Left lung (tissue), 10 donors: ENCODE data around the gene RPE65. TPM values are rescaled to one million over a fixed set of nuclear protein-coding genes. Genes with fewer than 3 reads are reported as not detected.
"Not testable (repeated sequence)": the region's sequence is repeated elsewhere in the genome, so short reads cannot be mapped to it uniquely, and the experiment has no call there.

Source experiments
- ATAC-seq: fragments of 200-7000 bp; cut with Tn5 transposase; one replicate; pipeline ENCODE4 v1.9.1; 2020; ENCODE audit warnings: moderate library complexity
- DNase-seq, 4 donors: peaks; one replicate each; pipeline ENCODE4 v3.0.0-alpha.2; 2013 to 2020
- H3K27ac ChIP-seq, 2 donors: fragments of 200-600 bp; sonication (generic) in 1 of 2; one replicate each; pipeline versions ENCODE4 v1.5.0 to v1.8.0; 2020 to 2021
- H3K27me3 ChIP-seq, 2 donors: fragments of 200-600 bp; sonication (generic) in 1 of 2; one replicate each; pipeline versions ENCODE4 v1.5.0 to v1.8.0; 2020 to 2021
- H3K36me3 ChIP-seq, 2 donors: fragments of 200-600 bp; sonication (generic) in 1 of 2; one replicate each; pipeline versions ENCODE4 v1.5.0 to v1.8.0; 2020 to 2021
- H3K4me1 ChIP-seq, 2 donors: fragments of 200-600 bp; one replicate each; pipeline ENCODE4 v1.8.0; 2021
- H3K4me3 ChIP-seq, 2 donors: fragments of 200-600 bp; sonication (generic) in 1 of 2; one replicate each; pipeline versions ENCODE4 v1.5.0 to v1.8.0; 2020 to 2021; ENCODE audit warnings: mild to moderate bottlenecking in 1 of 2
- H3K9me3 ChIP-seq, 2 donors: fragments of 200-600 bp; sonication (generic) in 1 of 2; one replicate each; pipeline versions ENCODE4 v1.5.0 to v1.8.0; 2020 to 2021
- intact Hi-C, 2 donors: fragments of 100-400 bp; cut with DNase I; formaldehyde crosslinking; loops; one replicate each; pipeline versions ENCODE4 v1.11.2 to v1.14.2; 2022
- polyA plus RNA-seq, 6 donors: library from polyadenylated mRNA; unstranded; fragments of 120-200 nt; gene quantifications; one replicate each; pipeline ENCODE4 v1.2.1, GENCODE V29; 2013; ENCODE audit not compliant: insufficient read length in 6 of 6
- total RNA-seq, 2 donors: library from RNA; stranded (reverse); fragmentation: NEBNext Ultra II Directional; extraction: Animal tissue kit (Norgen Biotek cat#: 25700); gene quantifications; one replicate each; pipeline ENCODE4 v1.2.1, GENCODE V29; 2021
- TF ChIP-seq, protein P1 (sequence below), 2 donors: fragments of 200-600 bp; sonication (generic) in 1 of 2; IDR thresholded peaks; one replicate each; pipeline versions ENCODE4 v1.5.0 to v1.8.0; 2021; ENCODE audit warnings: antibody characterized with exemption in 2 of 2
- donor health status: DM: no; HTN: yes; CAD: no.
- donor health status: DM: no; HTN: no; CAD: no.

RPE65 gene
- total and polyA plus RNA-seq, 8 donors: 0.13 to 0.38 (median 0.25) TPM; not detected in 2

DNA sequence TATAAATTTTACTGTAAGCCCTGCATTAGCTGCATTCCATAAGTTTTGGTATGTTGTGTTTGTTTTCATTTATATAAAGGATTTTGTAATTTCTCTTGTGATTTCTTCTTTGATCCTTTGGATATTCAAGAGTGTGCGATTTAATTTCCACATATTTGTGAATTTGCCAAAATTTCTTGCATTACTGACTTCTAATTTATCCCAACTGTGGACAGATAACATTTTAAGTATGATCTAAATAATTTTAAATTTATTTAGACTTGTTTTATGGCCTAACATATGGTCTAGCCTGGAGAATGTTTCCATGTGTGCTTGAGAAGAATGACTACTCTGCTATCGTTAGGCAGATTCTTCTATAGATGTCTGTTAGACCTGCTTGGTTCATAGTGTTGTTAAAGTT lies 23.2 kb downstream of the RPE65 start:
- Histone ChIP-seq H3K4me1 (no peaks in the 10 kb centered on the region), H3K27me3 (no peaks in the 10 kb centered on the region), H3K27ac (no peak overlapping the region), H3K36me3 (no peaks in the 10 kb centered on the region), H3K4me3 (no peak overlapping the region), H3K9me3 (no peaks in the 10 kb centered on the region)
- DNase-seq (no peak), ATAC-seq (no peak)
- intact Hi-C loops: no loop called here
- TF ChIP-seq, protein P1, sequence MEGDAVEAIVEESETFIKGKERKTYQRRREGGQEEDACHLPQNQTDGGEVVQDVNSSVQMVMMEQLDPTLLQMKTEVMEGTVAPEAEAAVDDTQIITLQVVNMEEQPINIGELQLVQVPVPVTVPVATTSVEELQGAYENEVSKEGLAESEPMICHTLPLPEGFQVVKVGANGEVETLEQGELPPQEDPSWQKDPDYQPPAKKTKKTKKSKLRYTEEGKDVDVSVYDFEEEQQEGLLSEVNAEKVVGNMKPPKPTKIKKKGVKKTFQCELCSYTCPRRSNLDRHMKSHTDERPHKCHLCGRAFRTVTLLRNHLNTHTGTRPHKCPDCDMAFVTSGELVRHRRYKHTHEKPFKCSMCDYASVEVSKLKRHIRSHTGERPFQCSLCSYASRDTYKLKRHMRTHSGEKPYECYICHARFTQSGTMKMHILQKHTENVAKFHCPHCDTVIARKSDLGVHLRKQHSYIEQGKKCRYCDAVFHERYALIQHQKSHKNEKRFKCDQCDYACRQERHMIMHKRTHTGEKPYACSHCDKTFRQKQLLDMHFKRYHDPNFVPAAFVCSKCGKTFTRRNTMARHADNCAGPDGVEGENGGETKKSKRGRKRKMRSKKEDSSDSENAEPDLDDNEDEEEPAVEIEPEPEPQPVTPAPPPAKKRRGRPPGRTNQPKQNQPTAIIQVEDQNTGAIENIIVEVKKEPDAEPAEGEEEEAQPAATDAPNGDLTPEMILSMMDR (IDR thresholded peaks at IDR 0.05): no peak

DNA sequence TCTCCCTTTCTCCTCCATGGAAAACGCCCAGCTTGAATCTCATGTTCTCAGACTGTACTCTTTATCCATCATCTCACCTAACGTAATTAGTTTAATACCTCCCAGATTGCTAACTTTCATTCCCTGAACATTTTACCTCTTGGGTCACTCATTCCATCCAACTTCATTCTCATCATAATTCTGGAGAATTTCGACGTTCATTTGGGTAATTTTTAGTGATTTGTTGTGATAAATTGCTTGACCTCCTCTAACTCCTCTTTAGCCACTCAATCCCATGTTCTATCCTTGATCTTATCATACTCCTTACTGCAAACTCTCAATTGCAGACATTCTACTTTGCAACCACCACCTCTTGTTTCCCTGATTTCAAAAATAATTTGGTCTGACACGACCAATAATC lies 28.4 kb downstream of the RPE65 start:
- Histone ChIP-seq H3K36me3 (no peaks in the 10 kb centered on the region), H3K27ac (no peak overlapping the region), H3K4me1 (no peaks in the 10 kb centered on the region), H3K4me3 (no peak overlapping the region), H3K9me3 (no peaks in the 10 kb centered on the region), H3K27me3 (no peaks in the 10 kb centered on the region)
- TF ChIP-seq, protein P1 (IDR thresholded peaks at IDR 0.05): no peak
- intact Hi-C loops: no loop called here
- no peak for ATAC-seq
- no peak for DNase-seq

DNA sequence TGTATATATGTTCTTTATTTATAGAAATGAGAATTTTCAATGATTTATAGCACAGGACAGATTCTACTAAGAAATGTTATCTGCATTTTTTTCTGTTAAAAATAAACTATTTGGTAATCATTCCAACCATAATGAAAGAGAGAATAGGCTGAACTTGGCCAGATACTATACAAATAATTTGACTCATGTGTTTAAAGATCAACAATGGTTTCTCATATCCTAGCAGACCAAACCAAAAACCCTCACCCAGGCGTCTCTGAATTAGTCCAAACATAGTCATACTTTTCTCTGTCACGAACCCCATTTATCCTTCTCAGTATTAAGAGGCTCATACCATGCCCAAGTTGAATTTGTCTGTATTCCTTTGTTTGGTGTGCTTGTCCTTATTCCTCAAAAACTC lies 40.3 kb downstream of the RPE65 start:
- no peaks in the 10 kb centered on the region for H3K27me3 ChIP-seq
- H3K36me3 ChIP-seq: no peaks in the 10 kb centered on the region
- ATAC-seq (no peak), DNase-seq (no peak)
- TF ChIP-seq, protein P1 (IDR thresholded peaks at IDR 0.05): no peak
- H3K27ac ChIP-seq: no peak overlapping the region
- no peaks in the 10 kb centered on the region for H3K9me3 ChIP-seq
- H3K4me1 ChIP-seq: no peaks in the 10 kb centered on the region
- H3K4me3 ChIP-seq: no peak overlapping the region
- intact Hi-C loops: no loop called here

DNA sequence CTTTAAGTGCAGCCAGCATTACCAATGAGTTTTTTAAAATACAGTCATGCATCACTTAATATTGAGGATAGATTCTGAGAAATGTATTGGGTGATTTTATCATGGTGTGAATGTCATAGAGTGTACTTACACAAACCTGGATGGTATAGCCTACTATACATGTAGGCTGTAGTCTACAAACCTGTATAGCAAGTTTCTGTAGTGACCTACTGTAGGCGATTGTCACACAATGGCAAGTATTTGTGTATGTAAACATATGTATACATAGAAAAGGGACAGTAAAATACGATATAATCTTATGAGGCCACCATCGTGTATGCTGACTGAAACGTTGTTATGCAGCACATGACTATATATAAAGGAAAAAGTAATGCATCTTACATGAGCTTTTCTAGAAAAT lies 48.2 kb downstream of the RPE65 start:
- H3K36me3 ChIP-seq: no peaks in the 10 kb centered on the region
- no peak overlapping the region for H3K4me3 ChIP-seq
- TF ChIP-seq, protein P1 (IDR thresholded peaks at IDR 0.05): no peak
- H3K4me1 ChIP-seq: no peaks in the 10 kb centered on the region
- H3K9me3 ChIP-seq: no peaks in the 10 kb centered on the region
- DNase-seq (no peak), ATAC-seq (no peak)
- intact Hi-C loops: no loop called here
- H3K27me3 ChIP-seq: no peaks in the 10 kb centered on the region
- no peak overlapping the region for H3K27ac ChIP-seq

DNA sequence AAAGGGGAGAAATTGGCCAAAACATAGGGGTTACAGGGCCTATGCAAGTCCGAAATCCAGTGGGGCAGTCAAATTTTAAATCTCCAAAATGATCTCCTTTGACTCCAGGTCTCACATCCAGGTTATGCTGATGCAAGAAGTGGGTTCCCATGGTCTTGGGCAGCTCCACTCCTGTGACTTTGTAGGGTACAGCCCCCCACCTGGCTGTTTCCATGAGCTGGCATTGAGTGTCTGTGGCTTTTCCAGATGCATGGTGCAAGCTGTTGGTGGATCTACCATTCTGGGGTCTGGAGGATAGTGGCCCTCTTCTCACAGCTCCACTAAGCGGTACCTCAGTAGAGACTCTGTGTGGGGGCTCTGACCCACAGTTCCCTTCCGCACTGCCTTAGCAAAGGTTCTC lies 54.2 kb downstream of the RPE65 start:
- ATAC-seq, H3K27ac ChIP-seq, H3K4me1 ChIP-seq, H3K9me3 ChIP-seq, H3K36me3 ChIP-seq, DNase-seq, intact Hi-C loops, H3K4me3 ChIP-seq, H3K27me3 ChIP-seq: not testable (repeated sequence)

DNA sequence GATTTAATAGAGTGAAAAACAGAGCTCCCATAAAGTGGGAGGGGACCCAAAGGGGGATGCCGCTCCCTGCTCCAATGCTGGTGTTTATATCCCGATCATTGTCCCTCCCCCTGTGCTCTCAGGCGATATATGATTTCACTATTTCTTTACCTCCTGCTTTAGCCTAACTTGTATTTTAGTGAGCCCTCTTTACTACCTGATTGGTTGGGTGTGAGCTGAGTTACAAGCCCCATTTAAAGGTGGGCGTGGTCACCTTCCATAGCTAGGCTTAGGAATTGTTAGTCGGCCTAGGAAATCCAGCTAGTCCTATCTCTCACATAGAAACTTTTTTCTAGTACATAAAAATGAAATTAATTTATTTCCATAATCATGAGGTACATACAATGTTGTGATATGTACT lies 57.3 kb downstream of the RPE65 start:
- H3K9me3 ChIP-seq, H3K36me3 ChIP-seq, ATAC-seq, H3K27me3 ChIP-seq, intact Hi-C loops, H3K4me1 ChIP-seq, H3K27ac ChIP-seq, H3K4me3 ChIP-seq, DNase-seq: not testable (repeated sequence)

DNA sequence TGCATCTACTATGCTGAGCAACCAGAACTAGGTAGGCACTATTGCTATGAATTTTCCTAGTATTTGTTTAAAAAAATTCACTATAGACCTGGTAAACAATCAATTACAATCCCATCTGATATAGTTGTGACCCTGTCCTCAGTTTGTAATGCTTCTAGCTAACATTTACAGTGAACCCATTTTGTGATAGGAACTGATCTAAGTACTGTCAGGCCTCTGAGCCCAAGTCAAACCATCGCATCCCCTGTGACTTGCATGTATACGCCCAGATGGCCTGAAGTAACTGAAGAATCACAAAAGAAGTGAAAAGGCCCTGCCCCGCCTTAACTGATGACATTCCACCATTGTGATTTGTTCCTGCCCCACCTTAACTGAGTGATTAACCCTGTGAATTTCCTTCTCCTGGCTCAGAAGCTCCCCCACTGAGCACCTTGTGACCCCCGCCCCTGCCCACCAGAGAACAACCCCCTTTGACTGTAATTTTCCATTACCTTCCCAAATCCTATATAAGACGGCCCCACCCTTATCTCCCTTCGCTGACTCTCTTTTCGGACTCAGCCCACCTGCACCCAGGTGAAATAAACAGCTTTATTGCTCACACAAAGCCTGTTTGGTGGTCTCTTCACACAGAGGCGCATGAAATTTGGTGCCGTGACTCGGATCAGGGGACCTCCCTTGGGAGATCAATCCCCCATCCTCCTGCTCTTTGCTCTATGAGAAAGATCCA lies 63.8 kb downstream of the RPE65 start:
- ATAC-seq, H3K36me3 ChIP-seq, H3K27ac ChIP-seq, intact Hi-C loops, H3K4me3 ChIP-seq, H3K9me3 ChIP-seq, H3K27me3 ChIP-seq, DNase-seq: not testable (repeated sequence)
- peaks cover 6 to 12% of the 10 kb centered on the region in 2 donors for H3K4me1 ChIP-seq
